Prostate gland (tissue), 2 donors: ENCODE measurements around the gene FBXL7. TPM values are rescaled to one million over a fixed set of nuclear protein-coding genes. Genes with fewer than 3 reads are reported as not detected.

Experiments
- DNase-seq: peaks from one replicate; pipeline ENCODE4 v3.0.0-alpha.2; 2019; ENCODE audit warnings: low spot score
- H3K27ac ChIP-seq, 2 donors: fragments of 200-600 bp; sonication (generic); 2 replicates each; pipeline ENCODE4 v1.5.1; 2017 to 2019
- H3K27me3 ChIP-seq: fragments of 200-600 bp; sonication (generic); replicated peaks from 2 replicates; pipeline ENCODE4 v1.5.1; 2019; ENCODE audit not compliant: insufficient read depth
- H3K36me3 ChIP-seq, 2 donors: fragments of 200-600 bp; sonication (generic); 1 replicate in 1 of 2; 2 replicates in 1 of 2; pipeline versions ENCODE4 v1.5.1 to v1.8.1; 2017 to 2019
- H3K4me1 ChIP-seq: fragments of 200-600 bp; sonication (generic); replicated peaks from 2 replicates; pipeline ENCODE4 v1.5.1; 2019
- H3K4me3 ChIP-seq, 2 donors: fragments of 200-600 bp; sonication (generic); 2 replicates each; pipeline ENCODE4 v1.5.1; 2017 to 2019
- H3K9me3 ChIP-seq: fragments of 200-600 bp; sonication (generic); 2 replicates; pipeline ENCODE4 v1.5.1; 2017
- POLR2A ChIP-seq: fragments of 450-650 bp; IDR thresholded peaks from one replicate; pipeline ENCODE4 v1.6.1; 2016; ENCODE audit warnings: antibody characterized with exemption, mild to moderate bottlenecking
- POLR2AphosphoS5 ChIP-seq: sonication (generic); formaldehyde crosslinking; IDR thresholded peaks from one replicate; pipeline ENCODE4 v1.6.1; 2017; ENCODE audit warnings: antibody characterized with exemption
- WGBS: methylation state at CpG from one replicate; pipeline ENCODE4 v1.1.5; 2018; 5-methylcytosine and 5-hydroxymethylcytosine counted together
- intact Hi-C: fragments of 100-400 bp; cut with DNase I; formaldehyde crosslinking; loops from one replicate; pipeline ENCODE4 v1.14.2; 2022
- total RNA-seq, 2 donors: library from RNA; depleted of rRNA; stranded (reverse); fragments of >200 nt; gene quantifications; one replicate each; pipeline ENCODE4 v1.1.0, GENCODE V29; 2016
- TF ChIP-seq, protein P1 (sequence below), 4 experiments: fragments of 200-600 bp in 2 of 4; fragments of 450-650 bp in 2 of 4; sonication (generic) in 2 of 4; IDR thresholded peaks; 1 replicate in 3 of 4; 2 replicates in 1 of 4; pipeline ENCODE4 v1.5.1; 2016 to 2019; ENCODE audit warnings: antibody characterized with exemption in 4 of 4, mild to moderate bottlenecking in 2 of 4, moderate library complexity in 2 of 4

FBXL7 gene
- total RNA-seq, 2 donors from 2014 or later, result 21.2 to 24.2 TPM

GRCh38 chr5:15645381-15646160 lies 145.6 kb downstream of the FBXL7 start:
- Histone ChIP-seq H3K4me3 (no peak overlapping the region), H3K27me3 (no peaks in the 10 kb centered on the region), H3K4me1 (no peaks in the 10 kb centered on the region), H3K27ac (no peak overlapping the region), H3K9me3 (no peaks in the 10 kb centered on the region), H3K36me3 (no peaks in the 10 kb centered on the region)
- no peak for DNase-seq
- intact Hi-C loops, result no loop called here
- TF ChIP-seq POLR2A (no peak), POLR2AphosphoS5 (no peak)
- TF ChIP-seq, protein P1, sequence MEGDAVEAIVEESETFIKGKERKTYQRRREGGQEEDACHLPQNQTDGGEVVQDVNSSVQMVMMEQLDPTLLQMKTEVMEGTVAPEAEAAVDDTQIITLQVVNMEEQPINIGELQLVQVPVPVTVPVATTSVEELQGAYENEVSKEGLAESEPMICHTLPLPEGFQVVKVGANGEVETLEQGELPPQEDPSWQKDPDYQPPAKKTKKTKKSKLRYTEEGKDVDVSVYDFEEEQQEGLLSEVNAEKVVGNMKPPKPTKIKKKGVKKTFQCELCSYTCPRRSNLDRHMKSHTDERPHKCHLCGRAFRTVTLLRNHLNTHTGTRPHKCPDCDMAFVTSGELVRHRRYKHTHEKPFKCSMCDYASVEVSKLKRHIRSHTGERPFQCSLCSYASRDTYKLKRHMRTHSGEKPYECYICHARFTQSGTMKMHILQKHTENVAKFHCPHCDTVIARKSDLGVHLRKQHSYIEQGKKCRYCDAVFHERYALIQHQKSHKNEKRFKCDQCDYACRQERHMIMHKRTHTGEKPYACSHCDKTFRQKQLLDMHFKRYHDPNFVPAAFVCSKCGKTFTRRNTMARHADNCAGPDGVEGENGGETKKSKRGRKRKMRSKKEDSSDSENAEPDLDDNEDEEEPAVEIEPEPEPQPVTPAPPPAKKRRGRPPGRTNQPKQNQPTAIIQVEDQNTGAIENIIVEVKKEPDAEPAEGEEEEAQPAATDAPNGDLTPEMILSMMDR (IDR thresholded peaks at IDR 0.05), result no peak
- WGBS, result 69% methylated on average over 7 of the region's 7 CpGs

DNA sequence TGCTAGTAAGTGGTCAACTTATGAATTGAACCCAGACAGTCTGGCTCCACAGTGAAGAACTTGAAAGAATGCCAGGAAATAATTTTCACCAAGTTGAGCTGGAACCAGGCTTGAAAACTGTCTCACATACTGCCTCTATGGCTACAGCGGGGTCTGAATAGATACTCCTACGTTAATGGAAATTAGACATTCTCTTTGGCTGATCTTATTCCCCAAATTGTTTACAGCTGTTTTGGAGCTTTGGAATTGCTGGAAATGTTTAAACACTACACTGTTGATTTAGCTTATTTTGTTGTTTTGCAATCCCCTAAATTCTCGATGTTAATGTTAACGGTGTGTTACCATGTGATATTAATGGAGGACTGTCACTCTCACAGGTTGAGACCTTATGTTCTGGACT lies 146.4 kb downstream of the FBXL7 start:
- no peak for TF ChIP-seq POLR2AphosphoS5
- TF ChIP-seq, protein P1 (IDR thresholded peaks at IDR 0.05), result no peak
- no peak for TF ChIP-seq POLR2A
- Histone ChIP-seq H3K9me3 (no peaks in the 10 kb centered on the region), H3K4me1 (no peaks in the 10 kb centered on the region), H3K36me3 (no peaks in the 10 kb centered on the region), H3K27ac (no peak overlapping the region), H3K4me3 (no peak overlapping the region), H3K27me3 (no peaks in the 10 kb centered on the region)
- intact Hi-C loops, result no loop called here
- DNase-seq, result no peak
- WGBS, result 70% methylated on average over 4 of the region's 4 CpGs

DNA sequence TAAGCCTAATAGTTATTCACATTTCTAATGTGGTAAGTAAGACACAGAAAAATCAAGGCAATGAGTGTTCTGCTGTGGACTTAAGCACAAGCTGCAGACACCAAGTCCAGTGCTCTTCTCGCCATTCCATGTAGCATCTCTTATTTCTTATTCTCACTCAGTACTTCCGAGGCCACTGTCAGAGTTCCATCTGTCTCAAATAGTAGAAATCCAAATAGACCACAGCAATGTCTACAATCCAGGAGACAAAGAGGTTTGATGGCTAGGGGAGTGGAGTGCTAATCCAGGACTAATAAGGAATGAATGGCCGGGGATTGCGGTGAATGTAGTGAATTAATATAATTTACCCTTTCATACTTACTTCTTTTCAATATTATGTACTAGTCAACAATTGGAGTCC lies 147.3 kb downstream of the FBXL7 start:
- DNase-seq, result no peak
- intact Hi-C loops, result no loop called here
- no peak for TF ChIP-seq POLR2AphosphoS5
- TF ChIP-seq POLR2A, result no peak
- TF ChIP-seq, protein P1 (IDR thresholded peaks at IDR 0.05), result no peak
- Histone ChIP-seq H3K4me3 (no peak overlapping the region), H3K4me1 (no peaks in the 10 kb centered on the region), H3K27me3 (no peaks in the 10 kb centered on the region), H3K9me3 (no peaks in the 10 kb centered on the region), H3K36me3 (no peaks in the 10 kb centered on the region), H3K27ac (no peak overlapping the region)
- WGBS, result 96% methylated on average over 4 of the region's 4 CpGs

GRCh38 chr5:15650266-15650665 lies 150.3 kb downstream of the FBXL7 start:
- intact Hi-C loops, result no loop called here
- no peak for DNase-seq

More at GRCh38 chr5:15650266-15650665, 150.3 kb downstream of the FBXL7 start:
- 87% methylated on average over 2 of the region's 2 CpGs for WGBS
- Histone ChIP-seq H3K9me3 (no peaks in the 10 kb centered on the region), H3K27me3 (no peaks in the 10 kb centered on the region), H3K27ac (no peak overlapping the region), H3K4me3 (no peak overlapping the region), H3K4me1 (no peaks in the 10 kb centered on the region), H3K36me3 (no peaks in the 10 kb centered on the region)
- TF ChIP-seq POLR2AphosphoS5 (no peak), POLR2A (no peak)
- TF ChIP-seq, protein P1 (IDR thresholded peaks at IDR 0.05), result no peak
